Neural progenitor cell (in vitro differentiated cells): ENCODE results near the gene PPL. TPM values are rescaled to one million over a fixed set of nuclear protein-coding genes. Genes with fewer than 3 reads are reported as not detected.

Experiments
- DNase-seq: peaks from one replicate; pipeline ENCODE4 v3.0.0-alpha.2; 2016; ENCODE audit warnings: low spot score
- H2AFZ ChIP-seq: fragments of 200-600 bp; sonication (generic); replicated peaks from 2 replicates; pipeline ENCODE4 v1.6.1; 2016; ENCODE audit warnings: antibody characterized with exemption
- H3F3A ChIP-seq: fragments of 200-600 bp; sonication (generic); 2 replicates; pipeline ENCODE4 v1.6.1; 2016; ENCODE audit warnings: antibody characterized with exemption, low read depth
- H3K27ac ChIP-seq: fragments of 200-600 bp; sonication (generic); 2 replicates; pipeline ENCODE4 v1.5.1; 2016; ENCODE audit warnings: mild to moderate bottlenecking
- H3K27me3 ChIP-seq: fragments of 200-600 bp; sonication (generic); 2 replicates; pipeline ENCODE4 v1.6.1; 2016; ENCODE audit warnings: mild to moderate bottlenecking, moderate library complexity
- H3K36me3 ChIP-seq: fragments of 200-600 bp; sonication (generic); 2 replicates; pipeline ENCODE4 v1.5.1; 2016
- H3K4me1 ChIP-seq: fragments of 200-600 bp; sonication (generic); 2 replicates; pipeline ENCODE4 v1.6.1; 2016; ENCODE audit warnings: mixed run types
- H3K4me2 ChIP-seq: fragments of 200-600 bp; sonication (generic); 2 replicates; pipeline ENCODE4 v1.6.1; 2016
- H3K4me3 ChIP-seq: fragments of 200-600 bp; sonication (generic); 2 replicates; pipeline ENCODE4 v1.5.1; 2016
- H3K79me2 ChIP-seq: fragments of 200-600 bp; sonication (generic); 2 replicates; pipeline ENCODE4 v1.6.1; 2016; ENCODE audit warnings: low read depth
- H3K9ac ChIP-seq: fragments of 200-600 bp; sonication (generic); 2 replicates; pipeline ENCODE4 v1.6.1; 2016
- H3K9me3 ChIP-seq: fragments of 200-600 bp; sonication (generic); 2 replicates; pipeline ENCODE4 v1.5.1; 2016; ENCODE audit warnings: low read depth
- H4K20me1 ChIP-seq: fragments of 200-600 bp; sonication (generic); 2 replicates; pipeline ENCODE4 v1.6.1; 2016; ENCODE audit warnings: low read depth
- H3K27ac Mint-ChIP-seq: 3 replicates; pipeline ENCODE4 v1.8.0; 2021; ENCODE audit warnings: mixed read lengths
- H3K27me3 Mint-ChIP-seq: 2 replicates; pipeline ENCODE4 v1.8.0; 2022; ENCODE audit warnings: low read depth, mild to moderate bottlenecking, inconsistent platforms, moderate library complexity, mixed read lengths; ENCODE audit not compliant: insufficient read depth
- H3K36me3 Mint-ChIP-seq: 3 replicates; pipeline ENCODE4 v1.8.0; 2021; ENCODE audit warnings: mixed read lengths
- H3K4me1 Mint-ChIP-seq: 3 replicates; pipeline ENCODE4 v1.8.0; 2021; ENCODE audit warnings: mixed read lengths
- H3K4me3 Mint-ChIP-seq: 3 replicates; pipeline ENCODE4 v1.8.0; 2021; ENCODE audit warnings: mild to moderate bottlenecking, moderate library complexity, mixed read lengths
- H3K9me3 Mint-ChIP-seq: 3 replicates; pipeline ENCODE4 v1.8.0; 2020; ENCODE audit warnings: mixed read lengths
- CTCF ChIP-seq: fragments of 200-600 bp; sonication (generic); IDR thresholded peaks from 2 replicates; pipeline ENCODE4 v1.5.1; 2017; ENCODE audit warnings: antibody characterized with exemption, mild to moderate bottlenecking
- EZH2 ChIP-seq: fragments of 200-600 bp; sonication (generic); IDR thresholded peaks from 2 replicates; pipeline ENCODE4 v1.6.1; 2017; ENCODE audit warnings: antibody characterized with exemption, mild to moderate bottlenecking, moderate library complexity
- EZH2phosphoT487 ChIP-seq: fragments of 200-600 bp; sonication (generic); IDR thresholded peaks from 2 replicates; pipeline ENCODE4 v1.6.1; 2017; ENCODE audit warnings: antibody characterized with exemption
- total RNA-seq: library from RNA; depleted of rRNA; stranded (reverse); fragments of >200 nt; gene quantifications from 2 replicates; pipeline ENCODE4 v1.2.3, GENCODE V29; 2015; ENCODE audit warnings: low replicate concordance

The PPL gene
- total RNA-seq, 1 donor from 2014 or later, result 1.0 TPM

- H3K27ac Mint-ChIP-seq, result no peak overlapping the region
- H3K9me3 Mint-ChIP-seq, result no peaks in the 10 kb centered on the region
- no peak overlapping the region for H3K4me3 Mint-ChIP-seq
- Histone ChIP-seq H3K4me1 (no peaks in the 10 kb centered on the region), H3K27me3 (no peaks in the 10 kb centered on the region), H3K79me2 (no peaks in the 10 kb centered on the region), H3F3A (no peaks in the 10 kb centered on the region), H3K27ac (no peak overlapping the region), H3K9ac (no peak overlapping the region), H4K20me1 (no peaks in the 10 kb centered on the region), H2AFZ (no peak overlapping the region), H3K36me3 (no peaks in the 10 kb centered on the region), H3K4me3 (no peak overlapping the region), H3K9me3 (no peaks in the 10 kb centered on the region), H3K4me2 (no peak overlapping the region)
- H3K4me1 Mint-ChIP-seq, result no peaks in the 10 kb centered on the region
- no peak for DNase-seq
- H3K36me3 Mint-ChIP-seq, result peaks cover 32% of the 10 kb centered on the region
- TF ChIP-seq CTCF (no peak), EZH2 (no peak), EZH2phosphoT487 (no peak)
- peaks cover 6% of the 10 kb centered on the region for H3K27me3 Mint-ChIP-seq
Observed at GRCh38 chr16:4876646-4877379, 60.1 kb downstream of the PPL start.

GRCh38 chr16:4874666-4875065, 62.3 kb downstream of the PPL start:
- Histone ChIP-seq H2AFZ (no peak overlapping the region), H3K9me3 (no peaks in the 10 kb centered on the region), H3K4me2 (no peak overlapping the region), H3K4me1 (no peaks in the 10 kb centered on the region), H3K27ac (no peak overlapping the region), H3K27me3 (no peaks in the 10 kb centered on the region), H3K4me3 (no peak overlapping the region), H3K79me2 (no peaks in the 10 kb centered on the region), H3K36me3 (no peaks in the 10 kb centered on the region), H3K9ac (no peak overlapping the region), H3F3A (no peaks in the 10 kb centered on the region), H4K20me1 (no peaks in the 10 kb centered on the region)
- Mint-ChIP-seq H3K27ac (no peak overlapping the region), H3K9me3 (no peaks in the 10 kb centered on the region), H3K4me3 (no peak overlapping the region), H3K36me3 (peaks cover 36% of the 10 kb centered on the region), H3K4me1 (no peaks in the 10 kb centered on the region), H3K27me3 (peaks cover 6% of the 10 kb centered on the region)
- no peak for DNase-seq
- TF ChIP-seq CTCF (no peak), EZH2 (no peak), EZH2phosphoT487 (no peak)

- Mint-ChIP-seq H3K4me1 (no peaks in the 10 kb centered on the region), H3K4me3 (no peak overlapping the region), H3K27ac (no peak overlapping the region), H3K9me3 (no peaks in the 10 kb centered on the region), H3K36me3 (peaks cover 34% of the 10 kb centered on the region), H3K27me3 (peaks cover 9% of the 10 kb centered on the region)
- Histone ChIP-seq H2AFZ (no peak overlapping the region), H3K4me1 (no peaks in the 10 kb centered on the region), H3K4me2 (no peak overlapping the region), H3K36me3 (no peaks in the 10 kb centered on the region), H3K27ac (no peak overlapping the region), H3K27me3 (no peaks in the 10 kb centered on the region), H4K20me1 (peaks cover 8% of the 10 kb centered on the region), H3F3A (no peaks in the 10 kb centered on the region), H3K9me3 (no peaks in the 10 kb centered on the region), H3K79me2 (peaks cover 10% of the 10 kb centered on the region), H3K4me3 (no peak overlapping the region), H3K9ac (no peak overlapping the region)
- TF ChIP-seq EZH2, result no peak
- TF ChIP-seq EZH2phosphoT487, result no peak
- no peak for TF ChIP-seq CTCF
- DNase-seq, result no peak
Observed at GRCh38 chr16:4873091-4873490, 63.9 kb downstream of the PPL start.
